HEK293 (cell line): ENCODE data around the gene DNAJB8.
A peak's percentile ranks its signal among the peaks of the same experiment; 100 is the strongest.

ENCODE experiments used
- CTCF ChIA-PET: fragments of 350-600 bp; formaldehyde crosslinking; extraction: SDS; loops from one replicate; lab custom pipeline; 2021; ENCODE audit warnings: antibody characterized with exemption; lab: Yijun Ruan, JAX
- POLR2A ChIA-PET: fragments of 300-600 bp; formaldehyde crosslinking; extraction: SDS; loops from one replicate; lab custom pipeline; 2020; ENCODE audit warnings: antibody characterized with exemption, inconsistent platforms; lab: Yijun Ruan, JAX
- H3K27ac ChIP-seq: fragments of 200-500 bp; sonication (Bioruptor generic); 2 replicates; pipeline ENCODE4 v1.5.1; 2014; ENCODE audit warnings: low read depth, low read length, control low read depth, inconsistent platforms; ENCODE audit errors: extremely low read depth
- H3K36me3 ChIP-seq, 2 experiments: fragments of 200-500 bp in 1 of 2; sonication (Bioruptor generic) in 1 of 2; 1 replicate in 1 of 2; 2 replicates in 1 of 2; pipeline ENCODE4 v1.5.1; 2014 to 2017; ENCODE audit warnings: inconsistent platforms in 2 of 2, low read length in 2 of 2; ENCODE audit not compliant: control insufficient read depth in 2 of 2, insufficient read depth in 1 of 2
- H3K4me1 ChIP-seq: fragments of 200-500 bp; sonication (Bioruptor generic); 2 replicates; pipeline ENCODE4 v1.5.1; 2014; ENCODE audit warnings: mild to moderate bottlenecking, low read length, inconsistent platforms; ENCODE audit not compliant: control insufficient read depth, insufficient read depth
- H3K4me3 ChIP-seq: 2 replicates; pipeline ENCODE4 v1.5.1; 2011; ENCODE audit warnings: low read depth, mild to moderate bottlenecking, control low read depth, low read length, moderate library complexity
- H3K9me3 ChIP-seq: fragments of 200-500 bp; sonication (Bioruptor generic); 2 replicates; pipeline ENCODE4 v1.5.1; 2014; ENCODE audit warnings: low read depth, low read length, inconsistent platforms; ENCODE audit not compliant: control insufficient read depth, insufficient read depth
- EGR2 ChIP-seq: fragments of 450-650 bp; formaldehyde crosslinking; IDR thresholded peaks from 2 replicates; pipeline ENCODE4 v1.5.1; 2016; ENCODE audit warnings: low read depth, missing biosample characterization, missing genetic modification characterization
- GLIS1 ChIP-seq: fragments of 450-650 bp; formaldehyde crosslinking; IDR thresholded peaks from 2 replicates; pipeline ENCODE4 v1.5.1; 2016; ENCODE audit warnings: missing biosample characterization, missing genetic modification characterization
- IKZF3 ChIP-seq: fragments of 450-650 bp; IDR thresholded peaks from 2 replicates; pipeline ENCODE4 v1.5.0; 2018; ENCODE audit warnings: missing biosample characterization, mild to moderate bottlenecking, missing genetic modification characterization, moderate library complexity
- KLF16 ChIP-seq: fragments of 450-650 bp; formaldehyde crosslinking; IDR thresholded peaks from 2 replicates; pipeline ENCODE4 v1.5.1; 2017; ENCODE audit warnings: missing biosample characterization, missing genetic modification characterization
- KLF8 ChIP-seq: fragments of 450-650 bp; formaldehyde crosslinking; IDR thresholded peaks from 2 replicates; pipeline ENCODE4 v1.5.1; 2016; ENCODE audit warnings: missing biosample characterization, missing genetic modification characterization
- YY2 ChIP-seq: fragments of 450-650 bp; formaldehyde crosslinking; IDR thresholded peaks from 2 replicates; pipeline ENCODE4 v1.5.1; 2016; ENCODE audit warnings: missing biosample characterization, missing genetic modification characterization
- ZBTB26 ChIP-seq: fragments of 450-650 bp; formaldehyde crosslinking; optimal IDR thresholded peaks from 2 replicates; pipeline ENCODE3; 2016; ENCODE audit warnings: missing biosample characterization, mild to moderate bottlenecking, missing genetic modification characterization
- ZBTB48 ChIP-seq: fragments of 450-650 bp; formaldehyde crosslinking; IDR thresholded peaks from 2 replicates; pipeline ENCODE4 v1.5.1; 2016; ENCODE audit warnings: missing biosample characterization, missing genetic modification characterization
- ZBTB8A ChIP-seq: fragments of 450-650 bp; formaldehyde crosslinking; IDR thresholded peaks from 2 replicates; pipeline ENCODE4 v1.5.1; 2016; ENCODE audit warnings: missing biosample characterization, missing genetic modification characterization
- ZNF175 ChIP-seq: fragments of 450-650 bp; formaldehyde crosslinking; IDR thresholded peaks from 2 replicates; pipeline ENCODE4 v1.5.1; 2016; ENCODE audit warnings: missing biosample characterization, missing genetic modification characterization
- ZNF239 ChIP-seq: fragments of 450-650 bp; formaldehyde crosslinking; IDR thresholded peaks from 2 replicates; pipeline ENCODE4 v1.5.1; 2016; ENCODE audit warnings: missing biosample characterization, missing genetic modification characterization
- ZNF391 ChIP-seq: fragments of 450-650 bp; formaldehyde crosslinking; IDR thresholded peaks from 2 replicates; pipeline ENCODE4 v1.5.1; 2016; ENCODE audit warnings: low read depth, missing biosample characterization, missing genetic modification characterization, borderline replicate concordance
- ZNF394 ChIP-seq: fragments of 450-650 bp; formaldehyde crosslinking; IDR thresholded peaks from 2 replicates; pipeline ENCODE4 v1.5.1; 2016; ENCODE audit warnings: missing biosample characterization, missing genetic modification characterization, mild to moderate bottlenecking, moderate library complexity, borderline replicate concordance
- ZNF416 ChIP-seq: fragments of 450-650 bp; formaldehyde crosslinking; IDR thresholded peaks from 2 replicates; pipeline ENCODE4 v1.5.1; 2016; ENCODE audit warnings: missing biosample characterization, missing genetic modification characterization
- ZNF488 ChIP-seq: fragments of 450-650 bp; formaldehyde crosslinking; IDR thresholded peaks from 2 replicates; pipeline ENCODE4 v1.5.1; 2016; ENCODE audit warnings: missing biosample characterization, missing genetic modification characterization
- ZNF521 ChIP-seq: fragments of 450-650 bp; formaldehyde crosslinking; IDR thresholded peaks from 2 replicates; pipeline ENCODE4 v1.5.1; 2017; ENCODE audit warnings: missing biosample characterization, mild to moderate bottlenecking, missing genetic modification characterization
- ZNF558 ChIP-seq: fragments of 450-650 bp; formaldehyde crosslinking; IDR thresholded peaks from 2 replicates; pipeline ENCODE4 v1.5.1; 2016; ENCODE audit warnings: missing biosample characterization, missing genetic modification characterization
- ZNF585B ChIP-seq: fragments of 450-650 bp; formaldehyde crosslinking; IDR thresholded peaks from 2 replicates; pipeline ENCODE4 v1.5.1; 2016; ENCODE audit warnings: missing biosample characterization, missing genetic modification characterization
- TF ChIP-seq, protein P1 (sequence below): IDR thresholded peaks from 2 replicates; pipeline ENCODE4 v1.6.1; 2011; ENCODE audit warnings: mild to moderate bottlenecking, low read depth, low read length, borderline replicate concordance

DNAJB8 gene

DNA sequence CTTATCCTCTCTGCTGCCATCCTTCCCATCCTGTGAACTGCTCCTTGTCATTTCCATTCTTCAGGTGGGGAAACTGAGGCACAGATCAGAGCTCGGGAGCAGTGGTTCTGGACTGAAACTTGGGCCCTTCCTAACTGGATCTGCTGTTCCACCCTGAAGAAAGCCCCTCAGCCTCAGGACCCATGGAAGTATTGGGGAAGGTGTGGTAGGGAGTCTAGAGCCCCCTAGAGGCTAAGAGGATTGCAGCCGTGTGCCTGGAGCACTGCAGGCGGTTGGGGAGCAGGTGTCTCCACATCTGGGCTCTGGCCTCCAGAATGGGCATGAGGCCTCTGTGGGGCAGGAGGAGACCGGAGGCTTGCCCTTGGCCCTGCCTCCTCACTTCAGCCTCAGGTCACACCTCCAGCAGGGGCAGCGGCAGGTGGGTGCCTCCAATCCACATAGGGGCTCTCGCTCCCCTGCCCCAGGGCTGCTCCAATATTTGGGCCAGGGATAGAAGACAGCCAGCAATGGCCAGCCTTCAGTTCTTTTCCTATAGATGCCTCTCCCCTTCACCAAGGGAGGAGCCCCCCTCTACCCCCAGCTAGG lies 28.1 kb downstream of the DNAJB8 start (continued):
- no peak for TF ChIP-seq EGR2 (tag by site-specific recombination)
- no peak for TF ChIP-seq ZNF175
- no peak for TF ChIP-seq ZNF391 (tag by site-specific recombination)

- CTCF ChIA-PET: no interaction called here
- POLR2A ChIA-PET: no interaction called here
- TF ChIP-seq GLIS1: 0 out of 2 replicates have a peak, but pooled peaks have one; percentile 19
- no peak for TF ChIP-seq ZNF558
- no peak for TF ChIP-seq KLF8 (tag by site-specific recombination)
- no peak overlapping the region for H3K4me3 ChIP-seq
- H3K4me1 ChIP-seq: no peaks in the 10 kb centered on the region
- H3K36me3 ChIP-seq: no peaks in the 10 kb centered on the region
- H3K9me3 ChIP-seq: no peaks in the 10 kb centered on the region
- H3K27ac ChIP-seq: no peak overlapping the region
These were observed 30.5 kb downstream of the DNAJB8 start for GRCh38 chr3:128436214-128436613.

DNA sequence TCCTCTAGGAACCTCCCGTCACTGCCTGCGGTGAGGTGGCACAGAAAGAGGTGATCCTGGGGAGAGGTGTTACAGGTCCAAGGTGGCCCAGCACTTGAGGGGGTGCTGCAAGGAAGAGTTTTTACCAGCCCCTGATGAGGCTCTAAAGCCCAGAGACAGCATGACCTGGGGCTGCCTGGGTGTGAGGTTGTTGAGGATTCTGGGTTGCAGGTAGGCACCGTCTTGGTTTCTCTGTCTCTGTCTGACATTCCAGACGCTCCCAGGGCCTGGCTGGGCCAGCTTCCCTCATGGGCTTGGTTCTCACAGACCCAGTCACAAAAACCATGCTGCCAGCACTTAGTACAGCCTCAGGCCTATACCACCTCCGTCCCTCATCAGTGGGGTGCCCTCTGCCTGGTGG lies 31.1 kb downstream of the DNAJB8 start:
- TF ChIP-seq ZNF488 (tag by site-specific recombination): no peak
- TF ChIP-seq, all 188 proteins: peak for 0
- CTCF ChIA-PET: no interaction called here
- Histone ChIP-seq H3K9me3 (no peaks in the 10 kb centered on the region), H3K4me1 (no peaks in the 10 kb centered on the region), H3K4me3 (no peak overlapping the region), H3K36me3 (no peaks in the 10 kb centered on the region), H3K27ac (no peak overlapping the region)
- POLR2A ChIA-PET: no interaction called here

DNA sequence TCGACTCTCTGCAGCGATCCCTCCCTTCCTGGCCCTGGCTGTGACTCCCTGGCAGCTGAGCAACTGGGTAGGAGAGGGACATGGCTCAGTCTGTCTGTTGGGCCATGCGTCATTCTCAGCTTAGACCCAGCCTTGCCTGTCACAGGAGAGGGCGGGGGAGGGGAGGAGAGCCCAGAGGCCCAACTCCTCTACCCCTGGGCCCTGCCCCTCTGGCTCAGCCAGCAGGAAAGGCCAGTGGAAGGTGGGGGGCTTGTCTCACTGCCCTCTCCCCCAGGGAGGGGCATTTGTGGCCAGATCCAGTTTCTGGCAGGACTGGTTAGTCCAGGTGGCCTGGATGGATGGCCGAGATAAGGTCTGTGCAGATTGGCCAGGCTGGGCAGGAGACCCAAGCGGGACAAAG lies 31.6 kb downstream of the DNAJB8 start:
- TF ChIP-seq YY2 (tag by site-specific recombination) (no peak), GLIS1 (no peak), ZNF394 (tag by site-specific recombination) (no peak), ZNF521 (tag by site-specific recombination) (no peak), ZNF239 (tag by site-specific recombination) (no peak), ZBTB8A (tag by site-specific recombination) (no peak), ZBTB48 (tag by site-specific recombination) (no peak), ZNF585B (no peak), IKZF3 (tag by site-specific recombination) (no peak), ZNF416 (tag by site-specific recombination) (no peak), ZBTB26 (no peak), KLF16 (tag by site-specific recombination) (no peak), ZNF488 (tag by site-specific recombination) (no peak)
- TF ChIP-seq, protein P1, sequence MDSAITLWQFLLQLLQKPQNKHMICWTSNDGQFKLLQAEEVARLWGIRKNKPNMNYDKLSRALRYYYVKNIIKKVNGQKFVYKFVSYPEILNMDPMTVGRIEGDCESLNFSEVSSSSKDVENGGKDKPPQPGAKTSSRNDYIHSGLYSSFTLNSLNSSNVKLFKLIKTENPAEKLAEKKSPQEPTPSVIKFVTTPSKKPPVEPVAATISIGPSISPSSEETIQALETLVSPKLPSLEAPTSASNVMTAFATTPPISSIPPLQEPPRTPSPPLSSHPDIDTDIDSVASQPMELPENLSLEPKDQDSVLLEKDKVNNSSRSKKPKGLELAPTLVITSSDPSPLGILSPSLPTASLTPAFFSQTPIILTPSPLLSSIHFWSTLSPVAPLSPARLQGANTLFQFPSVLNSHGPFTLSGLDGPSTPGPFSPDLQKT: no peak
- H3K36me3 ChIP-seq: no peaks in the 10 kb centered on the region
- H3K4me3 ChIP-seq: no peak overlapping the region
- CTCF ChIA-PET: interaction anchor here (0.7 kb wide), 1 partner anchor 102 kb away, joined by 4 read pairs; no protein-coding TSS in a partner anchor
- H3K27ac ChIP-seq: no peak overlapping the region
- H3K9me3 ChIP-seq: no peaks in the 10 kb centered on the region
- H3K4me1 ChIP-seq: no peaks in the 10 kb centered on the region
- POLR2A ChIA-PET: no interaction called here
